Transverse colon (tissue), 3 donors: ENCODE results near the gene STAT3.

Source experiments
- CTCF ChIP-seq, 5 experiments: fragments of 200-600 bp in 3 of 5; fragments of 450-650 bp in 2 of 5; sonication (generic) in 3 of 5; IDR thresholded peaks; 1 replicate in 2 of 5; 2 replicates in 3 of 5; pipeline ENCODE4 v1.5.1; 2016 to 2017; ENCODE audit warnings: antibody characterized with exemption in 5 of 5, inconsistent platforms in 3 of 5, mild to moderate bottlenecking in 2 of 5, moderate library complexity in 1 of 5
- POLR2A ChIP-seq: fragments of 450-650 bp; IDR thresholded peaks from one replicate; pipeline ENCODE4 v1.6.1; 2016; ENCODE audit warnings: antibody characterized with exemption, mild to moderate bottlenecking, moderate library complexity

- TF ChIP-seq CTCF (IDR thresholded peaks at IDR 0.05) (no peak), POLR2A (no peak)
These were observed 87.2 kb downstream of the STAT3 start for GRCh38 chr17:42301022-42301421.
